SK-N-SH treated with all-trans-retinoic acid at 6 μM for 48 hours (cell line): ENCODE results near the gene ANKRD6.

Experiments used
- ATAC-seq: fragments of 200-7000 bp; cut with Tn5 transposase; 3 replicates; pipeline ENCODE4 v1.9.1; 2020; ENCODE audit warnings: mild to moderate bottlenecking, moderate library complexity
- ARNTL ChIP-seq: fragments of 450-650 bp; formaldehyde crosslinking; IDR thresholded peaks from 2 replicates; pipeline ENCODE4 v1.5.0; 2020; ENCODE audit warnings: low read depth, mild to moderate bottlenecking, moderate library complexity, borderline replicate concordance
- BACH2 ChIP-seq: fragments of 250-450 bp; sonication (Bioruptor Pico); IDR thresholded peaks from 2 replicates; pipeline ENCODE4 v1.9.0; 2021; ENCODE audit warnings: mild to moderate bottlenecking, borderline replicate concordance
- CSDC2 ChIP-seq: fragments of 250-450 bp; sonication (Bioruptor Pico); IDR thresholded peaks from 2 replicates; pipeline ENCODE4 v1.5.0; 2020; ENCODE audit warnings: mild to moderate bottlenecking, moderate library complexity
- ESRRG ChIP-seq: fragments of 250-450 bp; sonication (Bioruptor Pico); IDR thresholded peaks from 2 replicates; pipeline ENCODE4 v1.6.1; 2021; ENCODE audit warnings: mild to moderate bottlenecking
- GLIS3 ChIP-seq: fragments of 250-450 bp; sonication (Bioruptor Pico); IDR thresholded peaks from 2 replicates; pipeline ENCODE4 v1.5.0; 2020; ENCODE audit warnings: mild to moderate bottlenecking, moderate library complexity
- ISL1 ChIP-seq: fragments of 250-450 bp; sonication (Bioruptor Pico); IDR thresholded peaks from 2 replicates; pipeline ENCODE4 v2.1.2; 2022; ENCODE audit warnings: mild to moderate bottlenecking, moderate library complexity
- OSR1 ChIP-seq: fragments of 250-450 bp; sonication (Bioruptor Pico); IDR thresholded peaks from 2 replicates; pipeline ENCODE4 v1.8.0; 2022; ENCODE audit warnings: moderate library complexity, mild to moderate bottlenecking, inconsistent platforms
- PPARA ChIP-seq: fragments of 250-450 bp; sonication (Bioruptor Pico); IDR thresholded peaks from 2 replicates; pipeline ENCODE4 v1.5.0; 2020; ENCODE audit warnings: mild to moderate bottlenecking, borderline replicate concordance
- RARB ChIP-seq: fragments of 250-450 bp; sonication (Bioruptor Pico); IDR thresholded peaks from 2 replicates; pipeline ENCODE4 v1.8.0; 2021; ENCODE audit warnings: mild to moderate bottlenecking, moderate library complexity
- SNAI2 ChIP-seq: fragments of 250-450 bp; sonication (Bioruptor Pico); IDR thresholded peaks from 2 replicates; pipeline ENCODE4 v1.5.0; 2020; ENCODE audit warnings: mild to moderate bottlenecking, moderate library complexity
- TOX ChIP-seq: fragments of 250-450 bp; sonication (Bioruptor Pico); IDR thresholded peaks from 2 replicates; pipeline ENCODE4 v1.8.0; 2021; ENCODE audit warnings: mild to moderate bottlenecking, moderate library complexity, borderline replicate concordance
- ZC3H10 ChIP-seq: fragments of 250-450 bp; sonication (Bioruptor Pico); IDR thresholded peaks from 2 replicates; pipeline ENCODE4 v1.5.1; 2021; ENCODE audit warnings: mild to moderate bottlenecking, moderate library complexity
- ZFP3 ChIP-seq: fragments of 250-450 bp; sonication (Bioruptor Pico); IDR thresholded peaks from 2 replicates; pipeline ENCODE4 v1.5.0; 2020; ENCODE audit warnings: mild to moderate bottlenecking, moderate library complexity
- ZFP30 ChIP-seq: fragments of 450-650 bp; formaldehyde crosslinking; IDR thresholded peaks from 2 replicates; pipeline ENCODE4 v1.5.0; 2022; ENCODE audit warnings: mild to moderate bottlenecking, moderate library complexity
- TF ChIP-seq, protein P1 (sequence below): fragments of 250-450 bp; sonication (Bioruptor Pico); IDR thresholded peaks from 2 replicates; pipeline ENCODE4 v1.8.0; 2021; ENCODE audit warnings: low read depth, mild to moderate bottlenecking, moderate library complexity, borderline replicate concordance
- TF ChIP-seq, protein P2 (sequence below): fragments of 250-450 bp; sonication (Bioruptor Pico); IDR thresholded peaks from 2 replicates; pipeline ENCODE4 v1.8.0; 2020; ENCODE audit warnings: mild to moderate bottlenecking, moderate library complexity, borderline replicate concordance
- TF ChIP-seq, protein P3 (sequence below): fragments of 250-450 bp; sonication (Bioruptor Pico); IDR thresholded peaks from 2 replicates; pipeline ENCODE4 v1.5.1; 2020; ENCODE audit warnings: low read depth, mild to moderate bottlenecking, moderate library complexity
- TF ChIP-seq, protein P4 (sequence below): fragments of 250-450 bp; sonication (Bioruptor Pico); IDR thresholded peaks from 2 replicates; pipeline ENCODE4 v1.5.0; 2020; ENCODE audit warnings: mild to moderate bottlenecking, moderate library complexity
- TF ChIP-seq, protein P5 (sequence below): fragments of 250-450 bp; sonication (Bioruptor Pico); IDR thresholded peaks from 2 replicates; pipeline ENCODE4 v1.5.1; 2021; ENCODE audit warnings: mild to moderate bottlenecking, moderate library complexity

Gene ANKRD6

DNA sequence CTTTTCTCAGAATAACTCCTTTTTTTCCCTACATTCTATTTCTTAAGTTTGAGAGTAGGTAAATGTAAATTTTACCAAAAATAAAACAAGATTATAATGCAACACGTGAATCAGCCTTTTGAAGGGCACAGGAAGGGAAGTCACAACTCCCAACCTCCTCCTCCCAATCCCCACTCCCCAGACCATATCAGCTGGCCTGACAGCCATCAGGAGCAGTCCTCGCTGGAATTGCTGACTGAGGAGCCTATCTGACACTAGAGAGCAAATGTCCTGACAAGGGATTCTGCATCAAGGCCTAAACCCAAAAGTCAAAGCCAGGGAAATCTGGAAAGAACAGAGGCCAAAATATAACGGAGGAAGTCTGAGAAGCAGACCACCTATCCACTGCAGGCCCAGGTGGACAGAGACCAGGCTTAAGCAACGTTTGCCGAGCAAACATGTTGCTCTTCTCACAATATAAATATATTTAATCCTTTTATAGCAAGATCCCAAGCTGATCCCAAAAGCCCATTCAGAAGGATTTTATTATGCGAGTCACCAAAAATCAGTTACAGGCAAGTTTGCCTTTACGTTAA is 23.4 kb upstream of the ANKRD6 start (continued):
- TF ChIP-seq TOX (CRISPR knock-in tag) (no peak), ZC3H10 (CRISPR knock-in tag) (no peak), ZFP30 (CRISPR knock-in tag) (no peak)
- TF ChIP-seq, protein P1, sequence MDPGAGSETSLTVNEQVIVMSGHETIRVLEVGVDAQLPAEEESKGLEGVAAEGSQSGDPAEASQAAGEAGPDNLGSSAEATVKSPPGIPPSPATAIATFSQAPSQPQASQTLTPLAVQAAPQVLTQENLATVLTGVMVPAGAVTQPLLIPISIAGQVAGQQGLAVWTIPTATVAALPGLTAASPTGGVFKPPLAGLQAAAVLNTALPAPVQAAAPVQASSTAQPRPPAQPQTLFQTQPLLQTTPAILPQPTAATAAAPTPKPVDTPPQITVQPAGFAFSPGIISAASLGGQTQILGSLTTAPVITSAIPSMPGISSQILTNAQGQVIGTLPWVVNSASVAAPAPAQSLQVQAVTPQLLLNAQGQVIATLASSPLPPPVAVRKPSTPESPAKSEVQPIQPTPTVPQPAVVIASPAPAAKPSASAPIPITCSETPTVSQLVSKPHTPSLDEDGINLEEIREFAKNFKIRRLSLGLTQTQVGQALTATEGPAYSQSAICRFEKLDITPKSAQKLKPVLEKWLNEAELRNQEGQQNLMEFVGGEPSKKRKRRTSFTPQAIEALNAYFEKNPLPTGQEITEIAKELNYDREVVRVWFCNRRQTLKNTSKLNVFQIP = no peak

DNA sequence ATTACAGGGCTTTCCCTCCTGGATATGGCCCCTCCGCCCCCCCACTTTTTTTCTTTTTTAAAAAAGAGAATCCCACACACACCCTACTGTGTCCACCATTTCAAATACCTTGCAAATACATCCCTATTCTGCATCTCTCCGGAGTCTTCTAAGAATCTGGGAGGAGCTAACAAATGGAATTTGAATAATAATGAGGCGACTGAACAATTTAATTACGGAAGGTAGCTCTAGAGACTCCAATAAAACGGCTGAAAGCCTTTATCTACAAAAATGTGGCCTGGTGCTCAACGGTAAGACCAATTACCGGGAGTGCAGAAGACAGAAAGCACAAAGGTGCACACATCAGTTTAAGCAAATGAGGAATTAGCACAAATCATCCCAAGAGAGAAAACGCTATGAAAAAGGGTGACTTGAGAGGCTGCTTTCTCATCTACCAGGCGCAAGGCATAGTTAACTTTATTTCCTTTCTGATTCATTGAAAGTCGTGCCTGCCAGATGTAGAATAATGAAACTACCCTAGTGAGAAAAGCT is 22.7 kb upstream of the ANKRD6 start:
- TF ChIP-seq ZFP3 (CRISPR knock-in tag) = no peak
- TF ChIP-seq, protein P1 = no peak
- no peak for TF ChIP-seq ZFP30 (CRISPR knock-in tag)
- TF ChIP-seq OSR1 (CRISPR knock-in tag) = no peak

DNA sequence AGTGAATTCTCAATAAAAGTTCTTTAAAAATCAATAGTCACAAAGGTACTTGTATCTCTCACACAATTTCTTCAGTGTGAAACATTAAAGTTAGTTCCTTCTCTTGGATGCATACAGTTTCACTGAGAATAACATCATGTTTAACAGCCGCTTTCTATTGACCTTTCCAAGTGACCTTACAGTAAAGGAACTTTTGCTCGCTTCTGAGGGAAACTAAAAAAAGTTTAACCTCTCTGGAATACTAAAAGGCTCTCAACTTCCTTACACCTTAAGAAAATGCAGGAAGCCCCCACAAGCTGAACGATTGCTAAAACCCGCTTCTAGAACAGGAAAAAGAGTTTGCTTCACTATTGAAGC is 22.2 kb upstream of the ANKRD6 start:
- TF ChIP-seq RARB (no peak), CSDC2 (no peak), SNAI2 (CRISPR knock-in tag) (no peak), ARNTL (CRISPR knock-in tag) (no peak), ISL1 (CRISPR knock-in tag) (no peak), OSR1 (CRISPR knock-in tag) (no peak), GLIS3 (CRISPR knock-in tag) (no peak), PPARA (CRISPR knock-in tag) (no peak), ZFP3 (CRISPR knock-in tag) (no peak), ZC3H10 (CRISPR knock-in tag) (no peak), BACH2 (CRISPR knock-in tag) (no peak), ESRRG (CRISPR knock-in tag) (no peak), TOX (CRISPR knock-in tag) (no peak)
- TF ChIP-seq, protein P1 = no peak
- TF ChIP-seq, protein P2, sequence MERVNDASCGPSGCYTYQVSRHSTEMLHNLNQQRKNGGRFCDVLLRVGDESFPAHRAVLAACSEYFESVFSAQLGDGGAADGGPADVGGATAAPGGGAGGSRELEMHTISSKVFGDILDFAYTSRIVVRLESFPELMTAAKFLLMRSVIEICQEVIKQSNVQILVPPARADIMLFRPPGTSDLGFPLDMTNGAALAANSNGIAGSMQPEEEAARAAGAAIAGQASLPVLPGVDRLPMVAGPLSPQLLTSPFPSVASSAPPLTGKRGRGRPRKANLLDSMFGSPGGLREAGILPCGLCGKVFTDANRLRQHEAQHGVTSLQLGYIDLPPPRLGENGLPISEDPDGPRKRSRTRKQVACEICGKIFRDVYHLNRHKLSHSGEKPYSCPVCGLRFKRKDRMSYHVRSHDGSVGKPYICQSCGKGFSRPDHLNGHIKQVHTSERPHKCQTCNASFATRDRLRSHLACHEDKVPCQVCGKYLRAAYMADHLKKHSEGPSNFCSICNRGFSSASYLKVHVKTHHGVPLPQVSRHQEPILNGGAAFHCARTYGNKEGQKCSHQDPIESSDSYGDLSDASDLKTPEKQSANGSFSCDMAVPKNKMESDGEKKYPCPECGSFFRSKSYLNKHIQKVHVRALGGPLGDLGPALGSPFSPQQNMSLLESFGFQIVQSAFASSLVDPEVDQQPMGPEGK (CRISPR knock-in tag) = no peak
- TF ChIP-seq, protein P3, sequence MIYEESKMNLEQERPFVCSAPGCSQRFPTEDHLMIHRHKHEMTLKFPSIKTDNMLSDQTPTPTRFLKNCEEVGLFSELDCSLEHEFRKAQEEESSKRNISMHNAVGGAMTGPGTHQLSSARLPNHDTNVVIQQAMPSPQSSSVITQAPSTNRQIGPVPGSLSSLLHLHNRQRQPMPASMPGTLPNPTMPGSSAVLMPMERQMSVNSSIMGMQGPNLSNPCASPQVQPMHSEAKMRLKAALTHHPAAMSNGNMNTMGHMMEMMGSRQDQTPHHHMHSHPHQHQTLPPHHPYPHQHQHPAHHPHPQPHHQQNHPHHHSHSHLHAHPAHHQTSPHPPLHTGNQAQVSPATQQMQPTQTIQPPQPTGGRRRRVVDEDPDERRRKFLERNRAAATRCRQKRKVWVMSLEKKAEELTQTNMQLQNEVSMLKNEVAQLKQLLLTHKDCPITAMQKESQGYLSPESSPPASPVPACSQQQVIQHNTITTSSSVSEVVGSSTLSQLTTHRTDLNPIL = no peak
- TF ChIP-seq, protein P4, sequence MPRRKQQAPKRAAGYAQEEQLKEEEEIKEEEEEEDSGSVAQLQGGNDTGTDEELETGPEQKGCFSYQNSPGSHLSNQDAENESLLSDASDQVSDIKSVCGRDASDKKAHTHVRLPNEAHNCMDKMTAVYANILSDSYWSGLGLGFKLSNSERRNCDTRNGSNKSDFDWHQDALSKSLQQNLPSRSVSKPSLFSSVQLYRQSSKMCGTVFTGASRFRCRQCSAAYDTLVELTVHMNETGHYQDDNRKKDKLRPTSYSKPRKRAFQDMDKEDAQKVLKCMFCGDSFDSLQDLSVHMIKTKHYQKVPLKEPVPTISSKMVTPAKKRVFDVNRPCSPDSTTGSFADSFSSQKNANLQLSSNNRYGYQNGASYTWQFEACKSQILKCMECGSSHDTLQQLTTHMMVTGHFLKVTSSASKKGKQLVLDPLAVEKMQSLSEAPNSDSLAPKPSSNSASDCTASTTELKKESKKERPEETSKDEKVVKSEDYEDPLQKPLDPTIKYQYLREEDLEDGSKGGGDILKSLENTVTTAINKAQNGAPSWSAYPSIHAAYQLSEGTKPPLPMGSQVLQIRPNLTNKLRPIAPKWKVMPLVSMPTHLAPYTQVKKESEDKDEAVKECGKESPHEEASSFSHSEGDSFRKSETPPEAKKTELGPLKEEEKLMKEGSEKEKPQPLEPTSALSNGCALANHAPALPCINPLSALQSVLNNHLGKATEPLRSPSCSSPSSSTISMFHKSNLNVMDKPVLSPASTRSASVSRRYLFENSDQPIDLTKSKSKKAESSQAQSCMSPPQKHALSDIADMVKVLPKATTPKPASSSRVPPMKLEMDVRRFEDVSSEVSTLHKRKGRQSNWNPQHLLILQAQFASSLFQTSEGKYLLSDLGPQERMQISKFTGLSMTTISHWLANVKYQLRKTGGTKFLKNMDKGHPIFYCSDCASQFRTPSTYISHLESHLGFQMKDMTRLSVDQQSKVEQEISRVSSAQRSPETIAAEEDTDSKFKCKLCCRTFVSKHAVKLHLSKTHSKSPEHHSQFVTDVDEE = no peak
- TF ChIP-seq, protein P5, sequence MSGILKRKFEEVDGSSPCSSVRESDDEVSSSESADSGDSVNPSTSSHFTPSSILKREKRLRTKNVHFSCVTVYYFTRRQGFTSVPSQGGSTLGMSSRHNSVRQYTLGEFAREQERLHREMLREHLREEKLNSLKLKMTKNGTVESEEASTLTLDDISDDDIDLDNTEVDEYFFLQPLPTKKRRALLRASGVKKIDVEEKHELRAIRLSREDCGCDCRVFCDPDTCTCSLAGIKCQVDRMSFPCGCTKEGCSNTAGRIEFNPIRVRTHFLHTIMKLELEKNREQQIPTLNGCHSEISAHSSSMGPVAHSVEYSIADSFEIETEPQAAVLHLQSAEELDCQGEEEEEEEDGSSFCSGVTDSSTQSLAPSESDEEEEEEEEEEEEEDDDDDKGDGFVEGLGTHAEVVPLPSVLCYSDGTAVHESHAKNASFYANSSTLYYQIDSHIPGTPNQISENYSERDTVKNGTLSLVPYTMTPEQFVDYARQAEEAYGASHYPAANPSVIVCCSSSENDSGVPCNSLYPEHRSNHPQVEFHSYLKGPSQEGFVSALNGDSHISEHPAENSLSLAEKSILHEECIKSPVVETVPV = no peak
- no peak for ATAC-seq

More for the DNA sequence above, 22.7 kb upstream of the ANKRD6 start:
- ATAC-seq = no peak
